GM18507 (cell line): Measurements from ENCODE around the gene PSMA7.

Experiments used
- DNase-seq: peaks from one replicate; pipeline ENCODE4 v3.0.0; 2011; ENCODE audit warnings: low read depth; ENCODE audit not compliant: insufficient read length; ENCODE audit errors: extremely low spot score
- FAIRE-seq: peaks from 2 replicates; lab custom pipeline; 2011; peaks lifted over from hg19 to GRCh38; lab: Jason Lieb, UNC

Gene PSMA7

GRCh38 chr20:62141397-62142251, 1.6 kb downstream of the PSMA7 start:
- FAIRE-seq (peak; percentile 9), DNase-seq (no peak)

- DNase-seq, result no peak
- no peak for FAIRE-seq
Measured at GRCh38 chr20:62141043-62141396, 2.2 kb downstream of the PSMA7 start.

- FAIRE-seq, result no peak
- no peak for DNase-seq
Measured at GRCh38 chr20:62139636-62140035, 3.6 kb downstream of the PSMA7 start.

GRCh38 chr20:62138912-62139311, 4.3 kb downstream of the PSMA7 start:
- no peak for DNase-seq
- no peak for FAIRE-seq

GRCh38 chr20:62138204-62138543, 5.0 kb downstream of the PSMA7 start:
- DNase-seq (no peak), FAIRE-seq (no peak)

- no peak for FAIRE-seq
- DNase-seq, result no peak
Measured at GRCh38 chr20:62137478-62138203, 5.6 kb downstream of the PSMA7 start.

GRCh38 chr20:62137092-62137384, 6.2 kb downstream of the PSMA7 start:
- DNase-seq (no peak), FAIRE-seq (no peak)

- FAIRE-seq (no peak), DNase-seq (no peak)
Measured at GRCh38 chr20:62136283-62137091, 6.7 kb downstream of the PSMA7 start.

GRCh38 chr20:62135573-62136266, 7.5 kb downstream of the PSMA7 start:
- FAIRE-seq, result no peak
- DNase-seq, result no peak

- DNase-seq (no peak), FAIRE-seq (no peak)
Measured at GRCh38 chr20:62134735-62135231, 8.4 kb downstream of the PSMA7 start.

GRCh38 chr20:62133864-62134263, 9.3 kb downstream of the PSMA7 start:
- FAIRE-seq (no peak), DNase-seq (no peak)

GRCh38 chr20:62133051-62133845, 9.9 kb downstream of the PSMA7 start:
- DNase-seq, result no peak
- no peak for FAIRE-seq

- DNase-seq (no peak), FAIRE-seq (no peak)
Measured at GRCh38 chr20:62132421-62132820, 10.8 kb downstream of the PSMA7 start.

GRCh38 chr20:62131560-62132320, 11.5 kb downstream of the PSMA7 start:
- DNase-seq, result no peak
- no peak for FAIRE-seq

GRCh38 chr20:62129731-62130531, 13.3 kb downstream of the PSMA7 start:
- FAIRE-seq (no peak), DNase-seq (no peak)

GRCh38 chr20:62128502-62128901, 14.7 kb downstream of the PSMA7 start:
- DNase-seq (no peak), FAIRE-seq (no peak)

- DNase-seq, result no peak
- no peak for FAIRE-seq
Measured at GRCh38 chr20:62127799-62128198, 15.4 kb downstream of the PSMA7 start.

- FAIRE-seq, result no peak
- DNase-seq, result no peak
Measured at GRCh38 chr20:62126141-62126540, 17.1 kb downstream of the PSMA7 start.
